Body of pancreas (tissue), 4 donors: Measurements from ENCODE around the gene NIT1. TPM values are rescaled to one million over a fixed set of nuclear protein-coding genes. Genes with fewer than 3 reads are reported as not detected.

Experiments used
- ATAC-seq: fragments of 150-250 bp; one replicate; pipeline ENCODE4 v1.9.1; 2016
- DNase-seq, 4 donors: peaks; one replicate each; pipeline ENCODE4 v3.0.0-alpha.2; 2019
- H3K27ac ChIP-seq, 4 donors: fragments of 200-600 bp; sonication (generic); 1 replicate in 3 of 4; 2 replicates in 1 of 4; pipeline versions ENCODE4 v1.5.1 to v1.6.1; 2016 to 2019; ENCODE audit warnings: mild to moderate bottlenecking in 1 of 4, mixed read lengths in 1 of 4, moderate library complexity in 1 of 4
- H3K27me3 ChIP-seq, 2 donors: fragments of 200-600 bp; sonication (generic); one replicate each; pipeline ENCODE4 v1.6.0; 2016; ENCODE audit warnings: mild to moderate bottlenecking in 1 of 2
- H3K36me3 ChIP-seq, 2 donors: fragments of 200-600 bp; sonication (generic); replicated peaks in 1 of 2; 2 replicates each; pipeline ENCODE4 v1.5.1; 2016; ENCODE audit warnings: low read depth in 2 of 2; ENCODE audit not compliant: insufficient read depth in 1 of 2
- H3K4me1 ChIP-seq: fragments of 200-600 bp; sonication (generic); one replicate; pipeline ENCODE4 v1.6.0; 2016
- H3K4me3 ChIP-seq, 2 donors: fragments of 200-600 bp; sonication (generic); 1 replicate in 1 of 2; 2 replicates in 1 of 2; pipeline ENCODE4 v1.5.1; 2016 to 2019
- H3K9me3 ChIP-seq, 3 donors: fragments of 200-600 bp; sonication (generic); 1 replicate in 2 of 3; 2 replicates in 1 of 3; pipeline ENCODE4 v1.5.1; 2016
- POLR2A ChIP-seq, 3 donors: fragments of 450-650 bp; IDR thresholded peaks; one replicate each; pipeline ENCODE4 v1.6.1; 2016; ENCODE audit warnings: antibody characterized with exemption in 3 of 3, mild to moderate bottlenecking in 2 of 3
- WGBS, 2 donors: methylation state at CpG; one replicate each; pipeline ENCODE4 v1.1.5; 2017; 5-methylcytosine and 5-hydroxymethylcytosine counted together
- intact Hi-C: fragments of 100-400 bp; cut with DNase I; formaldehyde crosslinking; loops from one replicate; pipeline ENCODE4 v1.15.1; 2023
- total RNA-seq, 2 donors: library from RNA; depleted of rRNA; stranded (reverse); fragments of >200 nt; gene quantifications; one replicate each; pipeline ENCODE4 v1.1.0, GENCODE V29; 2016
- TF ChIP-seq, protein P1 (sequence below), 7 experiments: fragments of 450-650 bp in 4 of 7; fragments of 200-600 bp in 3 of 7; sonication (generic) in 3 of 7; IDR thresholded peaks; one replicate each; pipeline ENCODE4 v1.5.1; 2016 to 2019; ENCODE audit warnings: antibody characterized with exemption in 7 of 7

The NIT1 gene
- total RNA-seq, 2 donors from 2014 or later: 22.8 to 38.6 TPM

DNA sequence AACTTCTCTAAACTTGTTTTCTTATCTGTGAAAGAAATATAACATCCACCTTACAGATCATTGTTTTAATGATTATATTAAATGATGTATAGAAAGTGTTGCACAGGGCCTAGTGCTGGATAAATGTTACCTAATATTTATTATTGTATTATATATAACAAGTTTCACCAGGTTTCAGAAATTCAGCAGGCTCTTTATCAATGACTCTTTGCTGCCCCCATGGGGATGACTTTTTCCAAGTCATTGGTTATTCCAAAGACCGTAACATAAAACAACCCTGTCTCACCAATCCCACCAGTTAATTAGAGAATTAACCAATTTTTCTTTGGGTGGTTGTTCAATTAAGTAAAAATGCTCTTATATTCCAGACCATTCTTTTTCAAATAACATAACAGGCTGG lies 21.9 kb downstream of the NIT1 start:
- ATAC-seq: peak; percentile 83

DNA sequence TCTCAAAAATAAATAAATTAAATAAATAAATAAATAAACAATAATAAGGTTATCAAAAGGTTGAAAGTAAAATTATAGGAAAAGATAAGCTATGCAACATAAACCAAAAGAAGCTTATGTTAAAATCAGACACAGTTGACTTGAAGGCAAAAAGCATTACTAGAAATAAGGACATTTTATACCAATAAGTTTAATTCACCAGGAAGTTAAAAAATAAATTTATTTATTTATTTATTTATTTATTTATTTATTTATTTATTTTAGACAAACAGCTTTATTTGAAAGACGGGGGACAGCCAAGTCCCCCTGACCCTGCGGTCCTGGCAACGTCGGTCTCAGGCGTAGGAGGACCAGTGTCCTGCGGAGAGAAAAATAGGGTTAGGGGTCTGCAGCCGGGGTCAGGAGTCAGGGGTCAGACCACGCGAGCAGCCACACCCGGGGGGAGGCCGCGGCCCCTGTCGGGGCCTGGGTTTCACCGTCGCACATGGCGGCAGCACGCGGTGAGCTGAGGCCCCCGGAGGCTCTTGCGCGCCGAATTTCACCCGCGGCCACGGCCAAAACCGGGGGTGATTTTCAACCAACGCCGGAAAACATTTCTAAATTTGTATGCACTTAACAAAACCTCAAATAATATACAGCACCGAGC lies 23.0 kb downstream of the NIT1 start:
- H3K4me3 ChIP-seq: no peak overlapping the region
- WGBS, 2 donors: 91 to 94% methylated on average over 22 to 29 of the region's 29 CpGs
- no peaks in the 10 kb centered on the region for H3K9me3 ChIP-seq
- intact Hi-C loops: no loop called here
- H3K27me3 ChIP-seq: no peaks in the 10 kb centered on the region
- H3K4me1 ChIP-seq: no peaks in the 10 kb centered on the region
- H3K36me3 ChIP-seq: no peaks in the 10 kb centered on the region
- H3K27ac ChIP-seq: no peak overlapping the region
- ATAC-seq (no peak), DNase-seq (no peak)
- TF ChIP-seq, protein P1, sequence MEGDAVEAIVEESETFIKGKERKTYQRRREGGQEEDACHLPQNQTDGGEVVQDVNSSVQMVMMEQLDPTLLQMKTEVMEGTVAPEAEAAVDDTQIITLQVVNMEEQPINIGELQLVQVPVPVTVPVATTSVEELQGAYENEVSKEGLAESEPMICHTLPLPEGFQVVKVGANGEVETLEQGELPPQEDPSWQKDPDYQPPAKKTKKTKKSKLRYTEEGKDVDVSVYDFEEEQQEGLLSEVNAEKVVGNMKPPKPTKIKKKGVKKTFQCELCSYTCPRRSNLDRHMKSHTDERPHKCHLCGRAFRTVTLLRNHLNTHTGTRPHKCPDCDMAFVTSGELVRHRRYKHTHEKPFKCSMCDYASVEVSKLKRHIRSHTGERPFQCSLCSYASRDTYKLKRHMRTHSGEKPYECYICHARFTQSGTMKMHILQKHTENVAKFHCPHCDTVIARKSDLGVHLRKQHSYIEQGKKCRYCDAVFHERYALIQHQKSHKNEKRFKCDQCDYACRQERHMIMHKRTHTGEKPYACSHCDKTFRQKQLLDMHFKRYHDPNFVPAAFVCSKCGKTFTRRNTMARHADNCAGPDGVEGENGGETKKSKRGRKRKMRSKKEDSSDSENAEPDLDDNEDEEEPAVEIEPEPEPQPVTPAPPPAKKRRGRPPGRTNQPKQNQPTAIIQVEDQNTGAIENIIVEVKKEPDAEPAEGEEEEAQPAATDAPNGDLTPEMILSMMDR (IDR thresholded peaks at IDR 0.05): no peak
- TF ChIP-seq POLR2A (IDR thresholded peaks at IDR 0.05): no peak

More for the DNA sequence above, 21.9 kb downstream of the NIT1 start:
- no peaks in the 10 kb centered on the region for H3K27me3 ChIP-seq
- H3K9me3 ChIP-seq: no peaks in the 10 kb centered on the region
- H3K36me3 ChIP-seq: no peaks in the 10 kb centered on the region
- H3K4me1 ChIP-seq: peaks cover 1% of the 10 kb centered on the region
- TF ChIP-seq, protein P1 (IDR thresholded peaks at IDR 0.05): peak in 6 of 7 experiments; percentile 32 to 67 (median 55)
- TF ChIP-seq POLR2A (IDR thresholded peaks at IDR 0.05): no peak
- no peak overlapping the region for H3K27ac ChIP-seq
- intact Hi-C loops: no loop called here
- peak; percentile 52 to 71 (median 68) for DNase-seq
- H3K4me3 ChIP-seq: no peak overlapping the region
- WGBS, 2 donors: 14 to 16% methylated on average over 1 of the region's 1 CpG

DNA sequence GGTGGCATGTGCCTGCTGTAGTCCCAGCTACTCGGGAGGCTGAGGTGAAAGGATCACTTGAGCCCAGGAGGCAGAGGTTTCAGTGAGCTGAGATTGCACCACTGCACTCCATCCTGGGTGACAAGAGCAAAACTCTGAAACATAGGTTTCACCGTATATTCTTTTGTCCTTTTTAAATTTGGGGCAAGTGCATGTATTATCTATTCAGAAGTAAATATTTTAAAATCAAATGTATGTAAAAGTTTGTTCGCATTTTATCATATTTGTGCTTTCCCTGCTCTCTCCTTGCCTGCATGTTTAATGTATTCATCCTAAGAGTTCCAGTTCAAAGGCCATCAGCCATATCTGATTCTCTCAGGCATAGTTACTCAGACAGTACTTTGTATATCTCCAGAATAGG lies 27.9 kb downstream of the NIT1 start:
- Histone ChIP-seq H3K4me1 (no peaks in the 10 kb centered on the region), H3K27ac (no peak overlapping the region), H3K27me3 (no peaks in the 10 kb centered on the region), H3K36me3 (no peaks in the 10 kb centered on the region), H3K4me3 (no peak overlapping the region), H3K9me3 (no peaks in the 10 kb centered on the region)
- intact Hi-C loops: no loop called here
- TF ChIP-seq POLR2A (IDR thresholded peaks at IDR 0.05): no peak
- TF ChIP-seq, protein P1 (IDR thresholded peaks at IDR 0.05): no peak
- 71 to 75% methylated on average over 3 of the region's 3 CpGs for WGBS, 2 donors
- ATAC-seq (no peak), DNase-seq (no peak)

DNA sequence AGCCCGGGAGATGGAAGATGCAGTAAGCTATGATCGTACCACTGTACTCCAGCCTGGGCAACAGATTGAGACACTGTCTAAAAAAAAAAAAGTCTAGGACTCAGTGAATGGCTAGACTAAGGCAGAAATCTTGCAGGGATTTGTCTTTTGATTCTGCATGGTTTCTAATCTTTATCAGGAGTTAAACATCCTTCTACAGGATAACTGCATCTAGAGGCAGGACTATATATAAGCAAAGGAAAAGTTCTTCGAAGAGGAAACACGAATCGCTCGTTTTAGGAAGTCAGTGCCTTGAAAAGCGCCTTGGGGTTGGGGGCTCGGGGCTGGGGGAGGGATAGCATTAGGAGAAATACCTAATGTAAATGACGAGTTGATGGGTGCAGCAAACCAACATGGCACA lies 35.3 kb downstream of the NIT1 start:
- H3K27me3 ChIP-seq: no peaks in the 10 kb centered on the region
- ATAC-seq (peak; percentile 3), DNase-seq (no peak)
- intact Hi-C loops: no loop called here
- H3K36me3 ChIP-seq: peaks cover 0 to 6% of the 10 kb centered on the region in 2 donors
- no peaks in the 10 kb centered on the region for H3K9me3 ChIP-seq
- H3K4me3 ChIP-seq: peak overlapping the region in 1 of 2 donors; percentile 38
- peaks cover 19% of the 10 kb centered on the region for H3K4me1 ChIP-seq
- H3K27ac ChIP-seq: peak overlapping the region in 3 of 4 donors; percentile 94 to 98 (median 96)
- no peak for TF ChIP-seq POLR2A (IDR thresholded peaks at IDR 0.05)
- TF ChIP-seq, protein P1 (IDR thresholded peaks at IDR 0.05): no peak
- WGBS, 2 donors: 20 to 26% methylated on average over 9 of the region's 9 CpGs
